CD4-positive, alpha-beta T cell treated with Interleukin-15 for 4 hours (primary cell): ENCODE measurements around the gene GNPTAB.

ENCODE experiments used
- DNase-seq: peaks from one replicate; pipeline ENCODE4 v3.0.0-alpha.2; 2020; ENCODE audit warnings: low spot score

Gene GNPTAB

GRCh38 chr12:101696251-101697196, 134.2 kb downstream of the GNPTAB start:
- DNase-seq = no peak

GRCh38 chr12:101695706-101696105, 135.1 kb downstream of the GNPTAB start:
- DNase-seq = no peak
